ENCODE measurements around the gene RNF225. TPM values are rescaled to one million over a fixed set of nuclear protein-coding genes. Genes with fewer than 3 reads are reported as not detected.
A peak's percentile ranks its signal among the peaks of the same experiment; 100 is the strongest.

Gene RNF225
- total and polyA plus RNA-seq, 10 of the 15 experiments (the other 5 are each of a cell fraction or from before 2014, with no cell fraction given) = 0.27 to 0.28 TPM; not detected in 8

DNA sequence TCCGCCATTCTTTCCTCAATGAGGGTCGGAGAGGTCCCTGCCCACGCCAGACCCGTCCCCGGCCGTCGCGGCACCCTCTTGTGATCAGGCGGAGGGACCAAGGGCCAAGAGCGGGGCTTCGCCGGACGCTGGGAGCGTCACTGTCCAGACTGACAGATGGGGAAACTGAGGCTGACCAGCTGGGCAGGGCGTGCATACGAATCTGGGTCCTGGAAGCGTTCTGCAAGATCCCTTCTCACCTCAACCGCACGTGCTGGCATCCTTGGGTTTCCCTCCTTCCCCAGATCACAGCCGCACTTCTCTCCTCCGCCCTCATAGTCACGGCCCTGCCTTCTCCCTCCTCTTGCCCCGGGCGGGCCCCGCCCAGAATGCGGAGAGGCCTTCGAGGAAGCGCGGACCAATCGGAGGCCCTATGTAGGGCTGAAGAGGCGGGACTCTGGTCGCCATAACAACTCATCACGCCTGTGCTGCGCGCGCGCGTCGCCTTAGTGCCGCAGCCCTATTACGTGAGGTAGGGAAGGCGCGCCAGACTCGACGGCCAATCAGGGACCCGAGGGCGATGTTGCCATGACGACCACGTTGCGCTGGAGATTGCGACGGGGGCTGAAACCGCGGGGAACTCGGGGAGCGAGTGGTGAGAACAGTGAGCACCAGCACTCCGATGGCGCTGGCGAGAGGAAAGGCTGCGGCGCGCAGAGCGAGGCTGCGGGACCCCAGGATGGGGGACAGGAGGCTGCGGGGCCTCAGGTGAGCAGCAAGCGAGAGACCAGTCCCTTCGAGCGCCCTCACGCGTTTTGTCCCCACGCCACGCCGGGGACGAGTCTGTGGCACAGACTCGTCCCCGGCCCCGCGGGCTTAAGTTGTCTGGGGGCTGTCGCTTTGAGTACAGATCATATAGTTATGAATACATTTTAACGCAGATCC, 5.7 kb downstream of the RNF225 start (continued):
- TF ChIP-seq, protein P1, sequence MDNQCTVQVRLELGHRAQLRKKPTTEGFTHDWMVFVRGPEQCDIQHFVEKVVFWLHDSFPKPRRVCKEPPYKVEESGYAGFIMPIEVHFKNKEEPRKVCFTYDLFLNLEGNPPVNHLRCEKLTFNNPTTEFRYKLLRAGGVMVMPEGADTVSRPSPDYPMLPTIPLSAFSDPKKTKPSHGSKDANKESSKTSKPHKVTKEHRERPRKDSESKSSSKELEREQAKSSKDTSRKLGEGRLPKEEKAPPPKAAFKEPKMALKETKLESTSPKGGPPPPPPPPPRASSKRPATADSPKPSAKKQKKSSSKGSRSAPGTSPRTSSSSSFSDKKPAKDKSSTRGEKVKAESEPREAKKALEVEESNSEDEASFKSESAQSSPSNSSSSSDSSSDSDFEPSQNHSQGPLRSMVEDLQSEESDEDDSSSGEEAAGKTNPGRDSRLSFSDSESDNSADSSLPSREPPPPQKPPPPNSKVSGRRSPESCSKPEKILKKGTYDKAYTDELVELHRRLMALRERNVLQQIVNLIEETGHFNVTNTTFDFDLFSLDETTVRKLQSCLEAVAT (IDR thresholded peaks at IDR 0.05) = no peak
- TF ChIP-seq ZNF384 (IDR thresholded peaks at IDR 0.05; ENCODE audit: borderline replicate concordance, low read depth, low read length) (no peak), EED (IDR thresholded peaks at IDR 0.05; ENCODE audit: low read depth) (no peak), SMARCA5 (IDR thresholded peaks at IDR 0.05) (no peak; the same call in 1 of the 2 replicates), STAT3 (IDR thresholded peaks at IDR 0.05; ENCODE audit: low read depth, low read length) (no peak), KAT2A (conservative IDR thresholded peaks at IDR 0.05; ENCODE audit: control insufficient read depth, low read depth, low read length) (no peak), ZNF622 (IDR thresholded peaks at IDR 0.05) (no peak), EP300 (IDR thresholded peaks at IDR 0.05; ENCODE audit: borderline replicate concordance in 1 of 2, control insufficient read depth in 1 of 2, low read depth in 2 of 2, low read length in 2 of 2) (peak in 1 of 2 experiments; percentile 21; a peak in 1 of 4 replicates), ZNF217 (IDR thresholded peaks at IDR 0.05) (no peak), CBFB (IDR thresholded peaks at IDR 0.05; ENCODE audit: low read depth) (no peak; the same call in 1 of the 2 replicates), EZH2 (IDR thresholded peaks at IDR 0.05; ENCODE audit: borderline replicate concordance, control insufficient read depth, low read depth, low read length) (no peak), ZNF274 (IDR thresholded peaks at IDR 0.05; ENCODE audit: insufficient read depth, insufficient read length) (no peak), JUND (IDR thresholded peaks at IDR 0.05; ENCODE audit: low read depth, low read length) (no peak)
- TF ChIP-seq, protein P2, sequence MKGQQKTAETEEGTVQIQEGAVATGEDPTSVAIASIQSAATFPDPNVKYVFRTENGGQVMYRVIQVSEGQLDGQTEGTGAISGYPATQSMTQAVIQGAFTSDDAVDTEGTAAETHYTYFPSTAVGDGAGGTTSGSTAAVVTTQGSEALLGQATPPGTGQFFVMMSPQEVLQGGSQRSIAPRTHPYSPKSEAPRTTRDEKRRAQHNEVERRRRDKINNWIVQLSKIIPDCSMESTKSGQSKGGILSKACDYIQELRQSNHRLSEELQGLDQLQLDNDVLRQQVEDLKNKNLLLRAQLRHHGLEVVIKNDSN (IDR thresholded peaks at IDR 0.05; ENCODE audit: borderline replicate concordance, extremely low read length, insufficient read depth, low read depth, low read length) = no peak
- TF ChIP-seq, protein P3, sequence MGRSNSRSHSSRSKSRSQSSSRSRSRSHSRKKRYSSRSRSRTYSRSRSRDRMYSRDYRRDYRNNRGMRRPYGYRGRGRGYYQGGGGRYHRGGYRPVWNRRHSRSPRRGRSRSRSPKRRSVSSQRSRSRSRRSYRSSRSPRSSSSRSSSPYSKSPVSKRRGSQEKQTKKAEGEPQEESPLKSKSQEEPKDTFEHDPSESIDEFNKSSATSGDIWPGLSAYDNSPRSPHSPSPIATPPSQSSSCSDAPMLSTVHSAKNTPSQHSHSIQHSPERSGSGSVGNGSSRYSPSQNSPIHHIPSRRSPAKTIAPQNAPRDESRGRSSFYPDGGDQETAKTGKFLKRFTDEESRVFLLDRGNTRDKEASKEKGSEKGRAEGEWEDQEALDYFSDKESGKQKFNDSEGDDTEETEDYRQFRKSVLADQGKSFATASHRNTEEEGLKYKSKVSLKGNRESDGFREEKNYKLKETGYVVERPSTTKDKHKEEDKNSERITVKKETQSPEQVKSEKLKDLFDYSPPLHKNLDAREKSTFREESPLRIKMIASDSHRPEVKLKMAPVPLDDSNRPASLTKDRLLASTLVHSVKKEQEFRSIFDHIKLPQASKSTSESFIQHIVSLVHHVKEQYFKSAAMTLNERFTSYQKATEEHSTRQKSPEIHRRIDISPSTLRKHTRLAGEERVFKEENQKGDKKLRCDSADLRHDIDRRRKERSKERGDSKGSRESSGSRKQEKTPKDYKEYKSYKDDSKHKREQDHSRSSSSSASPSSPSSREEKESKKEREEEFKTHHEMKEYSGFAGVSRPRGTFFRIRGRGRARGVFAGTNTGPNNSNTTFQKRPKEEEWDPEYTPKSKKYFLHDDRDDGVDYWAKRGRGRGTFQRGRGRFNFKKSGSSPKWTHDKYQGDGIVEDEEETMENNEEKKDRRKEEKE (IDR thresholded peaks at IDR 0.05) = no peak
- TF ChIP-seq, protein P4, sequence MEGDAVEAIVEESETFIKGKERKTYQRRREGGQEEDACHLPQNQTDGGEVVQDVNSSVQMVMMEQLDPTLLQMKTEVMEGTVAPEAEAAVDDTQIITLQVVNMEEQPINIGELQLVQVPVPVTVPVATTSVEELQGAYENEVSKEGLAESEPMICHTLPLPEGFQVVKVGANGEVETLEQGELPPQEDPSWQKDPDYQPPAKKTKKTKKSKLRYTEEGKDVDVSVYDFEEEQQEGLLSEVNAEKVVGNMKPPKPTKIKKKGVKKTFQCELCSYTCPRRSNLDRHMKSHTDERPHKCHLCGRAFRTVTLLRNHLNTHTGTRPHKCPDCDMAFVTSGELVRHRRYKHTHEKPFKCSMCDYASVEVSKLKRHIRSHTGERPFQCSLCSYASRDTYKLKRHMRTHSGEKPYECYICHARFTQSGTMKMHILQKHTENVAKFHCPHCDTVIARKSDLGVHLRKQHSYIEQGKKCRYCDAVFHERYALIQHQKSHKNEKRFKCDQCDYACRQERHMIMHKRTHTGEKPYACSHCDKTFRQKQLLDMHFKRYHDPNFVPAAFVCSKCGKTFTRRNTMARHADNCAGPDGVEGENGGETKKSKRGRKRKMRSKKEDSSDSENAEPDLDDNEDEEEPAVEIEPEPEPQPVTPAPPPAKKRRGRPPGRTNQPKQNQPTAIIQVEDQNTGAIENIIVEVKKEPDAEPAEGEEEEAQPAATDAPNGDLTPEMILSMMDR (IDR thresholded peaks at IDR 0.05 in 2 of 3, conservative IDR thresholded peaks at IDR 0.05 in 1 of 3; ENCODE audit: control insufficient read depth in 2 of 3, extremely low read depth in 1 of 3, insufficient read depth in 1 of 3, low read depth in 3 of 3, low read length in 3 of 3) = no peak
